Stromal cell of bone marrow (primary cell): ENCODE measurements around the gene SLC16A5.
"Not testable (repeated sequence)": the region's sequence is repeated elsewhere in the genome, so short reads cannot be mapped to it uniquely, and the experiment has no call there.

Experiments
- DNase-seq: peaks from one replicate; pipeline ENCODE4 v3.0.0-alpha.2; 2012; ENCODE audit warnings: low read depth

SLC16A5 gene

GRCh38 chr17:75111777-75112335 lies 24.1 kb downstream of the SLC16A5 start:
- DNase-seq = no peak

DNA sequence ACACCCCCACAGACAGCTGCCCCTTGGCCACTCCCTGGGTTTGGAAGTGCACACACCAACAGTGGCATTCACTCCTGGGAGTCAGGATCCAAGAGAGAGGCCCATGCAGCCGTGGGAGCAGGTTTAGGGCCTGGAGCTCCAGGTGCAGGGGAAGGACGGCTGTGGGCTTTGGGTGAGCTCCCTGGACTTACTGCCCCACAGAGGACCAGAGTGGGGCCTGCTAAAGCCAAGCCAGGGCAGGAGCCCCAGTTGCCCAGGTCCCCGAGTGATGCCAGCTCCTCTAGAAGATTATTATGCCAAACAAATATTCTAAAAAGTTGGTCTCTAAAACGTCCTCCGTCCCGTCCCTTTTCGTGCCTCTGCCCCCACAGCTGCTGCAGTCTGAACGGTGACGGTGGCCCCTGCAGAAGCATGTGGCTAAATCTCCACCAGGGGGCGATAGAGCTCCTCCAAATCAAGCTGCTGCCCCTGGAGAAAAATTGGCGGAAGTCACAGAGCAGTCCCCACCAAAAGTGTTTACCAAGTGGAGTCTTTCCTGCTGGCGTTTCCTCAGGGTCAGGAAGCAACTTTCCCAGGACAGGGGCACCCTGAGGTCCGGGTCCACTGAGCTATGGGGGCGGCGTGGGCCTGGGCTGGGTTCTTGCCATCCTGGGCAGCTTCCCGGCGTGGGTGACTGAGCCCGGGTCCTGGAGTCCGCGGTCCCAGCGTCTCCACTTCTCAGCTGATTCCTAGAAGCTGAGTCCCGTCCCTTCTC lies 26.2 kb downstream of the SLC16A5 start:
- peak; percentile 71 for DNase-seq

DNA sequence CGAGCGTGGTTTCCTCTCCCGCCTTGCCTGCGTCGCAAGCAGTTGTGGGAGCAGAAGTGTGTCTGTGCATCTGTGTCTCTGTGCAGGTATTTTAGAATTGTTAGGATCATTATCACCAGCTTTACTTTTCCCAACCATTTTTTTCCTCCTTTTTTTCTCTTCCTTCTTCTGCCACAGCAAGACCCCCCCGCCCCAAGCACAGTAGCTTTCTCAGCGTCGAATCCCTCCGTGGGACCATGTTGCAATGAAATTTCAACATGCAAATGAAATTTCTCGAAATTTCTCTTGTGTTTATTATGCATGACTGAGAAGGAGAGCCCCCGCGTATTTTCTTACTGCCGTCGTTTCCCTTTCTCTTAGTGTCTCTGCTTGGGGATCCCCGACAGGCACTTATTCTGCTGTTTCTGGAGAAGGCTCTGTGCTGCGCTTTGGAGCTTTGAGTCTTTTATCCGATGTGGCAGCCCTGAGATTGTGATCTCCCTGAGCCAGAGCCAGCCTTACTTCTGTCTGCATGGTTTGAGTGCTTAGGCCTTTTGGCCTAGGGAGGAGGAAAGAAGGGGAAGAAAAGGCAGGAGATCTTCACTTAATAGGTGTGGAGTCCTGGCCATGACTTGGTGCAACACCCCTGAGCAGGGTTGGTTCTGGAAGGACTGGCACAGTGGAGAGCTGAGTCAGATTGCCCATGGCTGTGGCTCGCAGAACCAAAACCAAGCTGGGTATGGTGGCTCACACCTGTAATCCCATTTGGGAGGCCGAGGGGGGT lies 27.0 kb downstream of the SLC16A5 start:
- DNase-seq = no peak

DNA sequence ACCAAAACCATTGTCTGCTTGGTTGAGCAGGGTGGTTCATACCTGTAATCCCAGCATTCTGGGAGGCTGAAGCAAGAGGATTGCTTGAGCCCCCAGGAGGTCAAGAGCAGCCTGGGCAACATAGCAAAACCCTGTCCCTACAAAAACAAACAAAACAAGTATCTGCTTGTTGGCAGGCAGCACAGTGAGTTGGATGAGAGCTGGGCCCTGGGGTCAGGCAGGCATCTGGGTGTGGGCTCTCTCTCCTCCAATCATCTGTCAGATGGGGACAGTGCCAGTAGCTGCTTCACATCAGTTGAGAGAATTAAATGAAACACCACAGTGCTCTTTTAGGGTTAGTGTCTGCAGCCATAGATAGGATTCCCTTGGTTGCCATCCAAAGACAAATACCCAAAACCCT lies 27.8 kb downstream of the SLC16A5 start:
- DNase-seq = no peak

DNA sequence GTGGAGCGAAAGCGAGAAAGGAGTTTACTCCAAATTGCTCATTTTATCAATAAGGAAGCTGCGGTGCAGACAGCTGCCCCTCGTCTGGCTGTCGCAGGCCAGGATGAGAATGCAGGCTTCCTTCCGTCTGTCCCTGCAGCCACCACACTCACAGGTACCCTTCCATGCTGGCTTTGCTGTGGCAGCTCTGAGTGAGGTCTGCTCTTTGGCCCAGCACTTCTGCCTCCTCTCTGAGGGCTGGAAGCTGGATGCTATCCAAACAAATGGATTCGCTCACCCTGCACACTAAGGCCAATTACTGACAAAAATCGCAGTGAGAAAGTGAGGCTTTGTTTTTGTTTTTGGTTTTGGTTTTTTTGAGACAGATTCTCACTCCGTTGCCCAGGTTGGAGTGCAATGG lies 29.0 kb downstream of the SLC16A5 start:
- DNase-seq = no peak

- no peak for DNase-seq
Observed at GRCh38 chr17:75118307-75118706, 30.6 kb downstream of the SLC16A5 start.

DNA sequence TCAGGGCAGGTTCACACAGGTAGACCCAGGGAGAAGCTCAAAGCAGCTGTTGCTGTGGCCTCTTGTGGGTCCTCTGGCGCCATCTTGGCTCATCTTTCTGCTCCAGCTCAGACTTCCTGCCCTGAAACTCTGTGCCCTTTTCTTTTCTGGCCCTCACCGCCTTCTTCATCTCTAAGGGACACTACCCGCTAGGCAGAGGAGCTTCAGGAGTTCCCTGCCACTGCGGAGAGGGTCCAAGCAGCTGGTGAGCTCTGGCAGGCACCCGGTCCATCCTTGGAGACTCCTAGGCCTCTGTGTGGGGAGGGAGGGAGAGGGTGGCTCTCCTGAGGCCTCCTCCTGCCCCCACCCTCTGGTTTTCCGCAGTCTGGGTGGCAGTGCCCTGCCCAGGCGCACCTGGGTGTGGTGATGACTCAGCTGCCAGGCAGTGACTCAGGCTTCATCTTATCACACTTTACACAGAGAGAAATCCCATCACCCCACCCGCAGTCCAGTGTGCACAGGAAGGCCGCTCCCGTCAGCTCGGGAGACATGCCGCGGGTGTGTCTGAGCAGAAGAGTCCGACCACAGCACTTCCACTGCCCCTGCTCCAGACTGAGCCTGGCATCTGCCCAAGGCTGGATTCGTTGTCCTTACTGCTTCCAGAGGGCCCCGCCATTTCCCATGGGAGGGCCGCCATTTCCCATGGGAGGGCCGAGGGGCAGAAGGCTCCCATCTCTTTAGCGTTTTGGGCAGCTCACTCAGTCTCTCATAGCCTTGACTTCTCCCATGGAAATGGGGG lies 36.5 kb downstream of the SLC16A5 start:
- no peak for DNase-seq

DNA sequence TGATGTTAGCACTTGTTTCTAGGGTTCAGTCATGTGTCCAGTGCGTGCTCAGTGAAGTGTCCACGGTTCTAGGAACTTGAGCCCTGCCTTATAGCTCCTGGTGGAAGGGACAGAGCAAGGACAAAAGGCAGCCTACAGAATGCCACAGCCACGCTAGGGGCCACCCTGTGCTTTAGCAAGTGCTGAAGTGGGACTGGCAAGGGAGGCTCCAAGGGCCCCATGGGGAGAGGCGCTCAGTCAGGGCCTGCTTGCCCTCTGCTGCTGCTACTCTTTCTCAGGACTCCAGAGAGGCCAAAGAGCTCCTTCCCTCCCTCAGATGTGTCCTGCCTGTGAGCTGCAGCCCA lies 37.0 kb downstream of the SLC16A5 start:
- no peak for DNase-seq

GRCh38 chr17:75125984-75126383 lies 38.2 kb downstream of the SLC16A5 start:
- no peak for DNase-seq

- DNase-seq = no peak
Observed at GRCh38 chr17:75126954-75127353, 39.2 kb downstream of the SLC16A5 start.

DNA sequence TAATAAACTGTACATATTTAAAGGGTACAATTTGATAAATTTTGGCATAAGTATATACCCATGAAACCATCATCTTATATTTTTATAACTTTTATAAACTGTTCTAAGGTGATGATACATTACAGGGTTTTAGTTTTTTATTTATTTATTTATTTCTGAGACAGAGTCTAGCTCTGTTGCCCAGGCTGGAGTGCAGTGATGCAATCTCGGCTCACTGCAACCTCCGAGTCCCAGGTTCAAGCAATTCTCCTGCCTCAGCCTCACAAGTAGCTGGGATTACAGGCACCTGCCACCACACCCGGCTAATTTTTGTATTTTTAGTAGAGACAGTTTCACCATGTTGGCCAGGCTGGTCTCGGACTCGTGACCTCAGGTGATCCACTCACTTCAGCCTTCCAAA lies 40.2 kb downstream of the SLC16A5 start:
- not testable (repeated sequence) for DNase-seq

DNA sequence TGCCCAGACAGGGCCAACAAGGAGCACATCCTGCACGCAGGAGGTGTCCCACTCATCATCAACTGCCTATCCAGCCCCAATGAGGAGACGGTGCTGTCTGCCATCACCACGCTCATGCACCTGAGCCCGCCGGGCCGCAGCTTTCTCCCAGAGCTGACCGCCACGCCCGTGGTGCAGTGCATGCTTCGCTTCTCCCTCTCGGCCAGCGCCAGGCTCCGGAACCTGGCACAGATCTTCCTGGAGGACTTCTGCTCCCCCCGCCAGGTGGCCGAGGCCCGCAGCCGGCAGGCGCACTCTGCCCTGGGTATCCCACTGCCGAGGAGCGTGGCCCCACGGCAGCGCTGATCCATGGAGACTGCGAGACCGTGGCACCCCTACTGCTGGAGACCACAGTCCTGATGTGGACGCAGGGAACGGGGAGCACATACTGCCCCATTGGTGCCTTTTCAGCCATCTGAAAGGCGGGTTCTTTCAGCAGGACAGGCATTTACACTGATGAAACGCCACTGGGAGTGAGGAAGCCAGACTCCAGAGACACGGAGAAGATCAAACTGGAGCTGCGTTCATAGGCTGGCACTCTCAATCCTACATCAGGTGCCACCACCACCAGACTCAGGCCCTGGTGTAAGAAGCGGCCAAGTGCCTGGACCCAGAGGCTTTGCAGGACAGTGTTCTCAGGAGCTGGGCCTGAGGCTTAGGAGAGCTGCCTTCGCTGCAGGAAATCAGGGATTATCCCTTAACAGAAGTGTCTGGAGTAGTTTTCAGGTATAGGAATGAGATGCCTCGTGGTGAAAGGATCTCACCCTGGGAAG lies 41.1 kb downstream of the SLC16A5 start:
- no peak for DNase-seq

DNA sequence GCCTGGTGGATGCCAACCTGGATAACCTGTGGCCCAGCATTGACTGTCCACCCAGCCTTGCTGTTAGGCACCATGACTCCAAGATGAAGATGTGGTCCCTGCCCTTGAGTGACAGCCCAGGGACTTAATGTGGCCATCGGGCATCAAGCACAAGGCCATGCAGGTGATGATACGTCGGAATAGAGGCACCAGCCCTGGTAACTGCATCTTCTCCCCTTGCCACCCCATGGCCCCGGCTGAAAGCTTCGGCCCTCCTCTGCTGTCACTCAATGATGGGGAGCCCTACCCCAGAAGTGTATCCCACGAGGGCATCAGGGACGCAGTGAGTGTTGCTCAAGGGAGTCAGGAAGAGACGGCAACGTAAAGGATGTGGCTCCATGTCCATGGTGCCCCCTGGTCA lies 41.8 kb downstream of the SLC16A5 start:
- no peak for DNase-seq

DNA sequence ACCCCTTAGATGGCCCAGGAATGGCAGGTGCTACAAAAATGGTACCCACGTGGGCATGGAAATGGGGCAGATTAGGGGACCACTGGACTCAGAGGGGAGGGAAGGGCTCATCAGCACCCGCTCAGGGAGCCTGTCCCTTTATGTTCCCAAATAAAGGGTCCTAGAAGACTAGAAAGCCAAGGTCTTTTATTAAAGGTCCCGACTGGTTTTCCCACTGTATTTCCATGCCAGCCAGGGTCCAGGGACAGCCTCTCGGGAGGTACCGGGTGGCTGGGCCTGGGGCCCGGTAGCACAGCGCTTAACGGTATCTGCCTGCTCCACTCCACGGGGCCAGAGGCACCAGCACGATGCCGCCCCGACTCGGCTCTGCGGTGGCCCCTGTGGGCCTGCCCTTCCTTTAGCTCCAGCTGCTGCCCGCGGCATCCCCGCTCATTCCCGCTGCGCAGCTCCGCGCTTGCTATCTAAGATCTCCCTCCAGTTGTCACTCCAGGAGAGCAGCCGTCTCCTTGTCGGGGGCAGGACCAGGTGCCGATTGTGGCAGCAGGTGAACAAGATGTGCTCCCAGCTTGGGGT lies 42.4 kb downstream of the SLC16A5 start:
- DNase-seq = no peak

DNA sequence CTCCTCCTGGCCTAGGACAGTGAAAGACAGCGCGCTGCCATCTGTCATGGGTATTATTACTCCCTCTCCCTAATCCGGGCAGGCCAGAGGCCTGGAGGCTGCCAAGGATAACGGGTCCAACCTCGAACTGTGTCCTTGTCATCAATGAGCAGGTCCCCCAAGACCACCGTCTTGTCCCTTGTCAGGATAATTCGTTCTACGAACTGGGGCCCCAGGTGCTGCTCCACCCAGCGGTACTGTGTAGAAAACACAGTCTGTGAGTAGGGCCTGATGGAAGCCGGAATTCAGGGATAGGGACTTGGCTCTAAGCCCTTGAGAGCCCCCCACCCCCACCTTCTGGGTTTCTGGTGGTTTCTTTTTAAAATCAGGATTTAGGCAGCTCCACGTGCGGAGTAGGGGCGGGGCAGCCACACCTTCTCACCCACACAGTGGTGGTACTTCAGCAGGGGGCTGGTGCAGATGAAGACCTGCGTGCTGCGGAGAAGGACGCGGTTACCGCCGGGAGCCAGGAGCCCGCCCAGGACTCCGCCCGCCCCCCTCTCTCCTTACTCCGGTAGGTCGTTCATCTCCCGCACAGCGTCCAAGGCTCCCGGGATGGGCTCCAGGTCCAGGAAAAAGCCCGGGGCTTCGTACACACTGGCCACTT lies 43.0 kb downstream of the SLC16A5 start:
- DNase-seq = no peak

DNA sequence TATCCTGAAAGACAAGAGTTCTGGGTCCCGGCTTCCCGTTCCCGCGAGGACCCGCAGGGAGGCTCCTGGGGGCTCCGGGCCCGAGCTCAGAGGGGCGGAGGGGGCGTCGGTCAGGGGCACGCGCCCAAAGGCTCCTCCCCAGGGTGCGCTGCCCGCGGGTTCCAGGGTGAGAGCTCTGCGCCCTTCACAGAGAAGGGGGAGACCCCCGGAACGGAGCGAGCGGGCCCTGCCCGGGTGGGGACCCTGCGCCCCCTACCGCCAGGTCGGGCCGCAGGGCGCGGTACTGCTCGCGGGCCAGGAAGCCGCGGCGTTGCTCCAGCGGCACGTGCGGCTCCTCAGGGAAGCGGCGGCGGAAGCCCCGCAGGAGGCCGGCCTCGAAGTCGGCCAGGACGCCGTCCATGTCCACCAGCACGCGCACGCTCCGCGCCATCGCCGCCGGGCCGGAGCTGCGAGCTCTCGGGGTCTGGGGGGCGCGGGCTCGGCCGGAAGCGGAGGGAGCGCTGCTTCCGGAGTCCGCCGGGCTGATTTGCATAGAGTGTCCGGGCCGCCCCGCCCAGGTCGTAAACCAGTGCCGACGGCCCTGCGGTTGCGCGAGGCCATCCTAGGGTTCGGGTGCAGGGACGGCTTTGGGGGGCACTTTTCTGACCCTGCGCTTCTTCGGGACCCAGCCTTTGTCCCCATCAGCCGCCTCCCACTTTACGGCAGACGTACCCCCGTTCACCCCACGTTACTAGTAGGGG lies 43.7 kb downstream of the SLC16A5 start, which contains the start of gene NT5C:
TSS of gene NT5C (minus strand) at position 465 of the 740 bp plus-strand sequence. CDS start at position 430, 35 bp downstream.
- DNase-seq = peak; percentile 43

DNA sequence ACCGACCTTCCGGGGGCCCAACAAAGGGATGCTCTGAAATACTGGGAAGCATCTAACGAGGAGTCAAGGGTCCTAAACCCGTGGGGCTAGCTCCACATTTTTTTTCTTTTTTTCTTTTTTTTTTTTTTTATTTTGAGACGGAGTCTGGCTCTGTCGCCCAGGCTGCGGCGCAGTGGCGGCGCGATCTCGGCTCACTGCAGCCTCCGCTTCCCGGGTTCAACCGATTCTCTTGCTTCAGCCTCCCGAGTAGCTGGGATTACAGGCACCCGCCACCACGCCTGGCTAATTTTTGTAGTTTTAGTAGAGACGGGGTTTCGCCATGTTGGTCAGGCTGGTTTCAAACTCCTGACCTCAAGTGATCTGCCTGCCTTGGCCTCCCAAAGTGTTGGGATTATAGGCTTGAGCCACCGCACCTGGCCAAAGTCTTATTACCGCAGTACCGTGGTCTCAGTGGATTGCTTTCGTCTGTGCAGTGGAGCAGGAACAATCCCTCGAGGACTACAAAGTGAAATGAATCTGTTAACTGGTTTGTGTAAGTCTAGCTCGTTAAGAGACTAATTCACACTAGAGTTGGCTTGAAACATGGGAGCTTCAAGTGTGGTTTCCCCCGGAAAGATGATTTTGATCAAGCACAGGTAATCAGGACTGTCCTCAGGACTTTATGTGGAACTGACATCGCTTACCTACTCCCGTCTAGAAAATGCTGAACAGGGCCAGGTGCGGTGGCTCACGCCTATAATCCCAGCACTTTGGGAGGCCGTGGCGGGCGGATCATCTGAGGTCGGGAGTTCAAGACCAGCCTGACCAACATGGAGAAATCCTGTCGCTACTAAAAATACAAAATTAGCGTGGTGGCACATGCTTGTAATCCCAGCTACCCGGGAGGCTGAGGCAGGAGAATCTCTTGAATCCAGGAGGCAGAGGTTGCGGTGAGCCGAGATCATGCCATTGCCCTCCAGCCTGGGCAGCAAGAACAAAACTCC lies 44.6 kb downstream of the SLC16A5 start:
- not testable (repeated sequence) for DNase-seq

GRCh38 chr17:75133001-75133400 lies 45.2 kb downstream of the SLC16A5 start:
- DNase-seq = no peak
